ENCODE results near the gene NCOA5.

The NCOA5 gene

DNA sequence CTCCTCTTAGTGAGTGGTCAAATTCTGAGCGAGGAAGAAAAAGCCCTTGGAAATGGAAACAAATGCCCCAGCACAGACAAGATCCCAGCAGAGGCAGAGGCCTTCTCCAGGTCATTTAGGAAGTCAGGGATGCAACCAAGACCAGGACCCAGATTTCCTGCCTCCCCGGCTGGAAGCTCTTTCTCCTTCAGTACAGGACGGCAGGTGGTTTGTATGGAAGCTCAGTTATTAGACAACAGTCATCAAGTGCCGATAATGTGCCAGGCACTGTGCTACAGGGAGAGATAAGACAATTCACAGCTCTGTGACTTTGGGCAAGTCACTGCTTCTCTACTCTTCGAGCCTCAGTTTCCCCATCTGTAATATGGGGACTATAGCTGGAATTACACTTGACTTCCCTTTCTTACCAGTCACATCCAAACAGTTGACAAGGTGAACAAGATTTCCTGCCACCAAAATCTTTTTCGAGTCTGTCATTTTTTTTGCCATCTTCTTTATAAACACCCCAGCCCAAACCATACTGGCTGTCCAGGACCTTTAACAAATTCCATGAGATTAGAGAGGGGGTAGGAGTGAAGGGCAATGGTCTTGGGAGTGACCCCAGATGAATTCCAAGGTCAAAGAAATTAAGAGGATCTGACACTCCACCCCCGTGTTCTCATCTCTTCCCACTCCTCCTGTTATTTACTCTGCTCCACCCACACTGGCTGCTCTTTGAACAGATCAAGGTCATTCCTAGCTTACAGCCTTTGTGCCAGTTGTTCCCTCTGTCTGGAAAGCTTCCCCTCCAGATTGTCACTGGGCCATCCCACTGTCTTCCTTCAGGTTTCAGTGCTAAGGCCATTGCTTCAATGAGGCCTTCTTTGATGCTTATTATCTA is 75.0 kb downstream of the NCOA5 start:
- DNase-seq (ENCODE audit: extremely low spot score) = no peak
- POLR2A ChIA-PET = no interaction called here
- no peak for TF ChIP-seq CTCF (IDR thresholded peaks at IDR 0.05; ENCODE audit: control extremely low read depth, extremely low read depth, low read depth, missing control alignments)
- CTCF ChIA-PET = interaction anchor here (0.5 to 11.6 kb wide), 46 partner anchors 10 to 668 kb away, joined by 3 to 140 read pairs (median 4); partner anchors contain the start of genes CD40, ELMO2, SLC12A5 and ZNF335

DNA sequence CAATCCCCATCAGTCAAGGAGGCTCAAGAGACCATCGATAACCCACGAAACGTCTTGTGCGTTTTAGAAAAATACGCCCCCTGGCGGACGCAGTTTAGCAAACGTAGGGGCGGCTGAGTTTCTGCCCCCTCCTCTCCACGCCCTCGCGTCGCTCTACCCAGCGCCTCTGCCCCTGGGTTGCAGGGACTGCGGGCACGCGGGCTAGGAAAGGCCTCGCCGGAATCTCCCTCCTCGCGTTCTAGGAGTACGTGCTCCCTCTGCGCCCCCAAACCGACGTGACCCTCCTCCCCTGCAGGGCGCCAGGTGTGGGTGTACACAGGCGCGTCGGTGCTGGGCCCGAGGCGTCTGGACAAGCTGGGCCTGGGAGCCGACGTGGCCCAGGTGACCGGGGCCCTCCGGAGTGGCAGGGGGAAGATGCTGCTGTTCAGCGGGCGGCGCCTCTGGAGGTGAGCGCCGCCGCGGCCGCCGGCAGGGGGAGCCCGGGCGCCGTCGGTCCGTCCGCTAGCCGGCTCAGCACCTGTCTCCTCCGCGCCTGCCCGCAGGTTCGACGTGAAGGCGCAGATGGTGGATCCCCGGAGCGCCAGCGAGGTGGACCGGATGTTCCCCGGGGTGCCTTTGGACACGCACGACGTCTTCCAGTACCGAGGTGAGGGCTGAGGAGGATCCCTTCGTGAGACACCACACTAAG is 75.8 kb downstream of the NCOA5 start:
- peak; percentile 82 for TF ChIP-seq CTCF (IDR thresholded peaks at IDR 0.05; ENCODE audit: control extremely low read depth, extremely low read depth, low read depth, missing control alignments)
- DNase-seq (ENCODE audit: extremely low spot score) = peak; percentile 85
- POLR2A ChIA-PET = no interaction called here
- CTCF ChIA-PET = interaction anchor here (0.5 to 11.6 kb wide), 56 partner anchors 9 to 669 kb away, joined by 3 to 140 read pairs (median 4); partner anchors contain the start of genes CD40, ELMO2, SLC12A5 and ZNF335

GRCh38 chr20:46013322-46013828 is 76.4 kb downstream of the NCOA5 start:
- CTCF ChIA-PET = interaction anchor here (0.7 to 11.6 kb wide), 39 partner anchors 9 to 506 kb away, joined by 3 to 140 read pairs (median 4); partner anchors contain the start of genes CD40, ELMO2, PCIF1 and SLC12A5
- no peak for DNase-seq (ENCODE audit: extremely low spot score)
- TF ChIP-seq CTCF (IDR thresholded peaks at IDR 0.05; ENCODE audit: control extremely low read depth, extremely low read depth, low read depth, missing control alignments) = no peak
- POLR2A ChIA-PET = no interaction called here

DNA sequence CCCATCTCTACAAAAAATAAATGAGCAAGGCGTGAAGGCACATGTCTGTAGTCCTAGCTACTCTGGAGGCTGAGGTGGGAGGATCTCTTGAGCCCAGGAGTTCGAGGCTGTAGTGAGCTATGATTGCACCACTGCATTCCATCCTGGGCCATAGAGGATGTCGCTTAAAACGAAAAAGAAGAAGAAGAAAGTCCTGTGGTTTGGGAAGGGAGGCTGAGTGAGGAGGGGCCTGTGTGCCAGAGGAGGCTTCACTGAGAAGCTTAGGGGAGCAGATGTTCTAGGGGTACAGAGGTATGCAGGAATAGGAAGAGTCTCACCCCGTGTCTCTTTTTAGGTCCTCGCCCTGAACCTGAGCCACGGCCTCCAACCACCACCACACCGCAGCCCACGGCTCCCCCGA is 76.8 kb downstream of the NCOA5 start:
- POLR2A ChIA-PET = no interaction called here
- CTCF ChIA-PET = interaction anchor here (0.7 to 11.6 kb wide), 33 partner anchors 8 to 506 kb away, joined by 3 to 140 read pairs (median 4); partner anchors contain the start of genes ELMO2, PCIF1, SLC12A5 and ZNF335
- TF ChIP-seq CTCF (IDR thresholded peaks at IDR 0.05; ENCODE audit: control extremely low read depth, extremely low read depth, low read depth, missing control alignments) = no peak
- DNase-seq (ENCODE audit: extremely low spot score) = no peak

DNA sequence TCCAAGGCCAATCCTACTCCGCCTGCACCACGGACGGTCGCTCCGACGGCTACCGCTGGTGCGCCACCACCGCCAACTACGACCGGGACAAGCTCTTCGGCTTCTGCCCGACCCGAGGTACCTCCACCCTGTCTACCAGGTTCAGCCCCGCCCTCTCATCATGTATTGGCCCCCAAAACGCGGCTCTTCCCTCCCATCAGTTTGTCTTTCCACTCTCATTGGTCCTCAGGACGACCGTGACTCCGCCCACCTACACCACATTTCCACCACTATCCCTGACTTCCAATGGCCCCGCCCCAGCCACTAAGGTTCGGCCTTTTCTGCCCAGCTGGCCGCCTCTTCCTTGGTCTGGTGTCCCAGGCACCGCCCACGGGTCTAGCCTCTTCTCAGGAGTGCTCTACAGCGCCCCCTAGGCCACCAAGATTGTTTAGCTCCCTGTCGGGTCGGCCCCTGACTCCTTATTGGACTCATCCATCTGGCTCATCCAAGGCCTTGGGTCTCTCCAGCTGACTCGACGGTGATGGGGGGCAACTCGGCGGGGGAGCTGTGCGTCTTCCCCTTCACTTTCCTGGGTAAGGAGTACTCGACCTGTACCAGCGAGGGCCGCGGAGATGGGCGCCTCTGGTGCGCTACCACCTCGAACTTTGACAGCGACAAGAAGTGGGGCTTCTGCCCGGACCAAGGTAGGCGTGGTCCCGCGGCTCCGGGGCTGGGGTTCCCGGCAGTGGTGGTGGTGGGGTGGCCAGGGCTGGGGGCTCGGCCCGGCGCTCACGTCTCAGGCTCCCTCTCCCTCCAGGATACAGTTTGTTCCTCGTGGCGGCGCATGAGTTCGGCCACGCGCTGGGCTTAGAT is 77.9 kb downstream of the NCOA5 start:
- ChIA-PET CTCF (interaction anchor here (0.8 to 11.6 kb wide), 11 partner anchors 12 to 337 kb away, joined by 3 to 140 read pairs (median 6); no protein-coding TSS in a partner anchor), POLR2A (no interaction called here)
- no peak for DNase-seq (ENCODE audit: extremely low spot score)
- peak; percentile 41 for TF ChIP-seq CTCF (IDR thresholded peaks at IDR 0.05; ENCODE audit: control extremely low read depth, extremely low read depth, low read depth, missing control alignments)
